GM19025 (cell line): ENCODE measurements around the gene CFAP99.
"Not testable (repeated sequence)": the region's sequence is repeated elsewhere in the genome, so short reads cannot be mapped to it uniquely, and the experiment has no call there.

Experiments
- ATAC-seq: cut with Tn5 transposase; IDR thresholded peaks from one replicate; pipeline ENCODE4 v1.9.1; 2021; ENCODE audit warnings: mild to moderate bottlenecking, low read depth, moderate library complexity; ENCODE audit not compliant: unreplicated experiment

Gene CFAP99

DNA sequence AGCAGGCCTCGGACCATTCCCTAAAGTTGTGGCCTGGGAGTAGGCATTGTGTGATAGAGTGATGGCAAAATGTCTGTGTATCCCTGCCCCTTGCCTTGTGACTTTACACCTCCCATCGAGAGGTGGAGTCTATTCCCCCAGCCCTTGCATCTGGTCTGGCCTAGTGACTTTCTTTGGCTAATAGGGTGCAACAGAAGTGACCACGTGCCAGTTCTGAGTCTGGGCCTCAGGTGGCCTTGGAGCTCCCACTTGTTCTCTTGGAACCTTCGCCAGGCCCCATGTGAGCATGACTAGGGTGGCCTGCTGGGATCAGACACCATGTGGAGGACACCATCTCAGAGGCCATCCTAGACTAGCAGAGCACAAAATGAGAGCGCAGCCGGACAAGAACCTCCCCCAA is 46.3 kb downstream of the CFAP99 start:
- no peak for ATAC-seq

DNA sequence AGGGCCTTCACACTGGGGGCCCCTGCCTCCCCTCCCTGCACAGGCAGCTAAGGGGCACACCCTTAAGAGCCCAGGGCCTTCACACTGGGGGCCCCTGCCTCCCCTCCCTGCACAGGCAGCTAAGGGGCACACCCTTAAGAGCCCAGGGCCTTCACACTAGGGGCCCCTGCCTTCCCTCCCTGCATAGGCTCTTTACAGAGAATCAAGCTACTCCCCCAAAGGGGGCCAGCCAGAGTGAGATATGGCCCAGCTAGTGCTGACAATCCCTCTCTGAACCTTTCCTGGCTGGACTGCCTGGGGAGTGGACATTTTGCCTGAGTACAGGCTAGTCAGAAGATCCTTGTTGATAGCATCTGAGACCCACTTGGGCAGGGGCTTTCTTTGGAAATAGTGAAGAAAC is 46.8 kb downstream of the CFAP99 start:
- ATAC-seq, result not testable (repeated sequence)

DNA sequence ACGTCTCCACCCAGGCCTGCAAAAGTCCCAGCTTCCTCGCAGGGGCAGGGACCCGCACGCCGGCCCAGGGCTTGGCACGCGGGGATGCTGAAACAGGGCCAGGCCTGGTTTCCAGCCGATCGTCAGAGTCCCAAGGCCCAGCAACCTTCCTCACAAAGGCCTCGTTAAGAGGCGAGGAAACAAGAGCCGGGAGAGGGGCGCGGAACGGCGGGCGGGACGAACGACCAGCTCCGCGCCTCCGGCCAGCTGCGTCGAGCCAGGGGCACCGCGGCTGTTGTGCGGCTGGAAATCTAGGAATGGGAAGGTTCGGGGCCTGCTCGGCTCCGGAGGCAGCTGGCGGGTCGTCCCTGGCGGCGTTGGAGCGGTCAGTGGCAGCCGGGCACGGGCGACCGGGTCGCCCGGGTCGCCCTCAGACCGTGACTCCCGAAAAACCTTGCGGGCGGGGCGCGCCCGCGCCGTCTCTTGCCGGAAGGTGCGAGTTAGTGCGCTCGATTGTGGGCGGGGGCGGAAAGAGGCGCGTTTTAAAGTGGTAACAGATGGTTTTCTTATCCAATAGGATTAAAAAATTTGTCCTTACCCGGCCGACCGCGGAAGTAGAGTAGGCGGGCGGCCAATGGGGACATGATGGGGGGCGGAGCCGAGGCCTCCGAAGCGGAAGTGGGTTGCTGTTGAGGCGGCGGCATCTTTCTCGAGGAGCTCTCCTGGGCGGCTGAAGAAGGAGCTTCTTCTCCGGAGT is 49.9 kb downstream of the CFAP99 start, which contains the start of gene RNF4:
TSS of gene RNF4 (plus strand) at position 651 of the 736 bp plus-strand sequence. CDS start 21,388 bp downstream, outside the sequence.
- ATAC-seq, result peak; percentile 75

GRCh38 chr4:2469192-2469984 is 50.6 kb downstream of the CFAP99 start:
- peak; percentile 33 for ATAC-seq

DNA sequence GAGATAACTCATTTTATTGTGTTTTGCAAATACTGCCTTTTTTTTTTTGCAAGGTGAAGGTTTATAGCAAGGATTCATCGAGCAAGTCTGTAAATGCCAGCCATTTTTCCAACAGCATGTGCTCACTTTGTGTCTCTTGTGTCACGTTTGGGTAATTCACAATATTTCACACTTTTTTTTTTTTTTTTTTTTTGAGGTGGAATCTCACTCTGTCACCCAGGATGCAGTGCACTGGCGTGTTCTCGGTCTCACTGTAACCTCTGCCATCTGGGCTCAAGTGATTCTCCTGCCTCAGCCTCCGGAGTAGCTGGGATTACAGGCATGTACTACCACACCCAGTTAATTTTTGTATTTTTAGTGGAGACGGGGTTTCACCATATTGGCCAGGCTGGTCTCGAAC is 52.0 kb downstream of the CFAP99 start:
- no peak for ATAC-seq

- no peak for ATAC-seq
These were observed 53.4 kb downstream of the CFAP99 start for GRCh38 chr4:2472187-2472586.

GRCh38 chr4:2478229-2478628 is 59.5 kb downstream of the CFAP99 start:
- no peak for ATAC-seq

GRCh38 chr4:2480649-2481048 is 61.9 kb downstream of the CFAP99 start:
- ATAC-seq, result no peak

GRCh38 chr4:2482192-2482591 is 63.4 kb downstream of the CFAP99 start:
- ATAC-seq, result no peak

- peak; percentile 49 for ATAC-seq
These were observed 63.9 kb downstream of the CFAP99 start for GRCh38 chr4:2482693-2483092.

GRCh38 chr4:2483237-2483636 is 64.5 kb downstream of the CFAP99 start:
- ATAC-seq, result no peak

- no peak for ATAC-seq
These were observed 65.4 kb downstream of the CFAP99 start for GRCh38 chr4:2484185-2484584.

- ATAC-seq, result peak; percentile 50
These were observed 66.2 kb downstream of the CFAP99 start for GRCh38 chr4:2484993-2485392.

DNA sequence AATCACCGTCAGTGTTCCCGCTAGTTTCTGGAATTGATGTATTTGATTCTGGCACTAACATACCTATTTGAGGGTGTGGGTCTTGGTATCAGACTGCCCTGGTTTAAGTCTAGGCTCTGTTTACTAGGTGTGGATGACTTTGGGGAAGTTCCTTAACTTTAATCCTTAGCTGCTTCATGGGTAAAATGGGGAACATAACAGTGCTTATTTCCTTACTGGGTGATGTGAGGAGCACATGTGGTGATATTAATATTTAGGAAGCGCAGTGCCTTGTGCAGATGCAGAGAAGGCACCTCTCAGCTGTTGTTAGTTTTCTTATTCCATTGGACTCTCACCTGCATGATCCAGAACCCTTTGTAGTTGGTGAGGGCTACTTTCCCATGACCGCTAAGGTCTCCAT is 67.2 kb downstream of the CFAP99 start:
- no peak for ATAC-seq

DNA sequence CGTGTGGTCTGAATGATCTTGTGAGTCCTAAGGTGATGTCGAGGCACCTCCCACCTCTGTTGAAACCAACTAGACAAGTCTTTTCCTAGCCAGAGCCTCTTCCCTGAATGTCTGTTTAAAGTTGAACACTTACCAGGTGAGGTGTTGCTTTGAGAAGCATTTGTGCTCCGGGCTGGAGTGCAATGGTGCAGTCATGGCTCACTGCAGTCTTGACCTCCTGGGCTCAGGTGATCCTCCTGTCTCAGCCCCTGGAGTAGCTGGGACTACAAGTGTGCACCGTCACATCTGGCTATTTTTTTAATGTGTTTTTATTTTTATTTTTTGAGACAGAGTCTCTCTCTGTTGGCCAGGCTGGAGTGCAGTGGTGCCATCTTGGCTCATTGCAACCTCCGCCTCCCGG is 68.2 kb downstream of the CFAP99 start:
- no peak for ATAC-seq

GRCh38 chr4:2487632-2488031 is 68.9 kb downstream of the CFAP99 start:
- peak; percentile 48 for ATAC-seq

DNA sequence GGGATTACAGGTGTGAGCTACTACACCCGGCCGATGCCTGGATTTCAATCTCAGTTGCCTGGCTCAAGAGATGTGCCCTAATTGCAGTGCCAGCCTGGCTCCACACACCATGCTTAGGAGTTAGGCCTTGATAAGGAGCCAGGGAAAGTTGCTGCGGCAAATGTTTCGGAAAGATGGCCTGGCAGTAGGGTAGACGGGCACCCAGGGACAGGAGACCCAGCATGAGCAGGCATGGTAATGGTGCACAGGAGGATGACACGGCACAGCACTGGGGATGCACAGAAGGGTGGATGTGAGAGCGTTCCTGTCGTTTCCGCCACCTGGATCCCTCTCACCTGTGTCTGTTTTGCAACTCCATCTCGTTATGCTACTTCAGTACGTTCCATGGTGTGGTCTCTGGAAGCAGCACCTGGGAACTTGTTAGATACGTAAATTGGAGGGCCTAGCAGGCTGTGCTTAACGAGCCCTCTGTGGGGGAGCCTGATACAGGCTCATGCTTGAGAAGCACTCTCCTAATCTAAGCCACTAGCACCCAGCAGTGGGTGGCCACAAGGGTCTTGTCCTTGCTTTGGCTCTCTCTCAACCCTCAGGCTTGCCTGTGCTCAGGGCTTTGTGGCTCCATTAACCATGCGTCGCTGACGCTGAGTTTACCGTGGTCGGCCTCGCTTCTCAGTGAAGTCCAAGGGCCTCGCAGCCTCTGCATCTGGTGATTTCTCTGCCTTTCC is 70.5 kb downstream of the CFAP99 start:
- no peak for ATAC-seq

DNA sequence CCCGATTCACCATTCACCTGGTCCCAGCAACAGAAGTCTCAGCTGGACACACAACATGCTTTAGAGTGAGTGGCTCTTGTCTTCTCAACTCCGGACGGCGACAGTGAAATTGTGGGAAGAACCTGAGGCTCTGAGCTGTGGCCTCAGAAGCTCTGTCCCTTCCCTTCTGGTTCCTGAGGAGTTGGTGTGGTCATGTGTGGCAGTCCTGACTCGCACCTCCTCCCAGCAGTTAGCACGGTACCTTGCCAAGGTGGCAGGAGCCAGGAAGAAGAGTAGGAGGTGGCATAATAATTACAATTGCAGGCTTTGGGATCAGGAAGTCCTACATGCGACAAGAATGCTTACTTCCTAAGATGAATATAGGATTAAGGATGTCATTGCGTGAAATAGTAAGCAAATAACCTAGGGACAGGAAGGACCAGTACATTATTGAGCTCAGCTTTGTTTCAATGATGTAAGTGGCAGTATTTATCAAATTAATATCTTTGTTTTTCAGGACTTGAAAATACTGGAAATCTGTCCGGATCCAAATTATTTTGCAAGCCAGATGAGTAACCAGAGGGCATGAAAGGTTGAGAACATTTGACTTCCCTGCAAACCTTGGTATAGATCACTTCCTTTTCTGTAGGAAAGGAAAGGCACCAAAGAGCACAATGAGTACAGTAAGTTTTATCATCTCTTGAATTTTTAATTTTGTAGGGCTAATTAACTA is 71.2 kb downstream of the CFAP99 start:
- ATAC-seq, result no peak

GRCh38 chr4:2492970-2493369 is 74.2 kb downstream of the CFAP99 start:
- no peak for ATAC-seq

DNA sequence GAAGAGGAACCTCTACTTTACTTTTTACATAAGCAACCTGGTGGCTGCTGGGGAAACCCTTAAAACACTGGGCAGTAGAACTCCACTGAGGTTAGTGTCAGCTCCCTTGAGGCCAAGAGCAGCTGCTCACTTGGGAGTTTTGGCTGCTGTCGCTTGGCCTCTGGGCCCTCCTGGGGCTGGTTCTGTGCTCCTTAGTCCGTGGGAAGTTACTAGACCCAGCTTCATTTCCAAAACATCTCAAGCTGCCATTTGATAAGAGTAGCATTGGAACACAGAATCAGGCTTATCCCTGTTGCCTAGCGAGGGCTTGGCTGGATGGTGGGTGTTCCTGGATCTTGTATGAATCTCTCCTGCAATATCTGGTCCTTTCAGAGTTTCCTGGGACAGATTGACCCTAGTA is 76.2 kb downstream of the CFAP99 start:
- ATAC-seq, result no peak

GRCh38 chr4:2497324-2497723 is 78.6 kb downstream of the CFAP99 start:
- no peak for ATAC-seq
